ENCODE data around the gene AGMAT.
"Not testable (repeated sequence)": the region's sequence is repeated elsewhere in the genome, so short reads cannot be mapped to it uniquely, and the experiment has no call there.

The AGMAT gene

DNA sequence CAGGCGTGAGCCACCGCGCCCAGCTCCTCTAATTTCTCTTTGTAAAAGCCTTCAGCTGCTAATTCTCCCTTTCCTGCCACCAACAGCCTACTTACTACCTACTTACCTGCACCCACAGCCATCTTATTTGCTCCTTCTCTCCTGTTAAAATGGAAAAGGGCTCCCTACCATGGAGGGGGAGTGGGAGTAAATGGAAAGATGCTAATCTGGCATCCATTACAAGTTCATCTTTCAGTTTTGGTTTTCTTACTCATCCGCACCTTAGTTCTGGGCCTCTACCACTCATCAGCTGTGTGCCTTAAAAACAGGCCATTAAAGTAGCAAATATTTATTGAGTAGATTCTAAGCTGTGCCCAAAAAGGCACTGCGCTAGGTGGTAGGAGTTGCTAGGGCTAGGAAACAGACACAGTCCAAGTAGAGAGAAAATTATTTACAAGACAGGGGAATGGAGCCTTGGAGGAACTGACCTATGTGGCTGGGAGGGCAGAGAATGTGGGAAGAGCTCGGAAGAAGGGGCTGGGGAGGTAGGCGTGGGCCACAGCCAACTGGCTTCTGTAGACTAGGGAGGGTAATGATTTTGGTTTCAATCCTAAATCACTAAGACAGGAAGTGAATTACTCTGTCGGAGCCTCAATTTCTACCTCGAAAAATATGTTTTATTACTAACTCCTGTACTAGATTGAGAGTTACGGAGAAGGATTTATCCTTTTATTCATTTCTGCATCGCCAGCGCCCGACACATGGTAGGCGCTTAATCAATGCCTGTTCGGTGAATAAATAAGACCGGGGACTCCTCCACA is 31.7 kb upstream of the AGMAT start:
- DNase-seq (ENCODE audit: low read depth in 2 of 2) = no peak

DNA sequence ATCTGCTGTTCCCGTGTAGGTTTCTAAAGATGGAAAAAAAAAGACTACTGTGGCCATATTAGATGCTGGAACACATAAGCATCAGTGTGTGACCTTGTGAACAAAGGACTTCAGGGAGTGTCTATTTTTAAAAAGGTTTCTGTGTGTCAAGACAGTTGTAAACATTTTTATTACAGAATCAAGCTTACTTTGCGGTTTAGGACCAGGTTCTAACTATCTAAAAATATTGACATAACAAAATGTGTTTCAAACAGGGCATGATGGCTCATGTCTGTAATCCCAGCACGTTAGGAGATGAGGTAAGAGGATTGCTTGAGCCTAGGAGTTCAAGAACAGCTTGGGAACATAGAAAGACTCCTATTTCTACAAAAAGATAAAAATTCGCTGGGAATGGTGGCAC is 25.3 kb upstream of the AGMAT start:
- DNase-seq (ENCODE audit: low read depth in 2 of 2) = no peak

DNA sequence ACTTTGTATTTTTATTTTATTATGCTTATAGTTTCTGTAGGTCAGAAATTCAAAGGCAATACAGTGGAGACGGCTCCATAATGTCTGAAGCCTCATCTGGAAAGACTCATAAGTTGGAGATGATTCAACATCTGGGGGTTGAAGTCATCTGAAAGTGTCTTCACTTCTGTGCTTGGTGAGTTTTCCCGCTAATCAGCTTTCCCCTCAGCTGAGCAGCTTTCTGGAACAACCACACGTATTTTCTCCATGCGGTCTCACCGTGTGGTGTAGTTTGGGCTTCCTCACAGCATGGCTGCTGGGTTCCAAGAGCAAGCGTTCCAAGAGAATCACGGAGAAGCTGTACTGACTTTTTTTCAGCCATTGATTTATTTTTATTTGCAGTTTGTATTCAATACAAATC is 24.8 kb upstream of the AGMAT start:
- no peak for DNase-seq (ENCODE audit: low read depth in 2 of 2)

DNA sequence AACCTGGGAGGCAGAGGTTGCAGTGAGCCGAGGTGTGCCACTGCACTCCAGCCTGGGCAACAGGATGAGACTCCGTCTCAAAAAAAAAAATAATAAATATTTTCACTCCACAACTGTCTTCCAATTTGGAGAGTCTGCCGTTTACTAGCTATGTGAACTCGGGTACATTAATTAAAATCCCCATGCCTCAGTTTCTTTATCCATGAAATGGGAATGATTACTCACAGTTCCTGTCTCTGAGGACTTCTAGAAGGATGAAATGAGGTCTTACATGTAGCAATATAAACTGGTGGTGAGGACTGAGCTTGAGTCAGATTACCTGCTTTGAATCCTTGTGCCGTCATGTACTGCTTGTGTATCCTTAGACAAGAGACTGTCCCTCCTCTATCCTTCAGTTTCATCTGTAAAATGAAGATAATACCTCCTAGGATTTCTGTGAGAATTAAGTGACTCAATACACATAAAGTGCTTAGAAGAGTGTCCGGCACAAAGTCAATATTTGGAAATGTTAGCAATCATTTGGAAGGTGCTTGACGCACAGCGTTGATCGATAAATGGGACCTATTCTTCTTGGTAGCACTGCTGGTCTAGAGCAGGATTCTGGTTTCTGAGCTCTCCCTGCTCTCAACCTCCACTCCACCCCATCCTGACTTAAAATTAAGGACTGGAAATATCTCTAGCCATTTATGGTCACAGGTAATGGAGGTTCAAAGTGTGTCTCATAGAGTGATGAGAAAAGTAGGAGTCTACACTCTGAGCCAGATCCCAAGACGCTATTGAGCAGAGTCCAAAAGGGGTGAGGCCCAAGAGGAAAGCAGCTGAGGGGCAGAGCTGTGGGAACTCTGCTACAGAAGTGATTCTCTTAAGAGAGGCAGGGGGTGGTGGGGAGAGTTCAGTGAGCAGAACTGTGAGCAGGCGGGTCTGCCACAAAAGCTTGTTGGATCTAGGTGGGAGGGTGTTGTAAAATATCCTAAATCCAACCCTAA is 20.8 kb upstream of the AGMAT start:
- no peak for DNase-seq (ENCODE audit: low read depth in 2 of 2)

DNA sequence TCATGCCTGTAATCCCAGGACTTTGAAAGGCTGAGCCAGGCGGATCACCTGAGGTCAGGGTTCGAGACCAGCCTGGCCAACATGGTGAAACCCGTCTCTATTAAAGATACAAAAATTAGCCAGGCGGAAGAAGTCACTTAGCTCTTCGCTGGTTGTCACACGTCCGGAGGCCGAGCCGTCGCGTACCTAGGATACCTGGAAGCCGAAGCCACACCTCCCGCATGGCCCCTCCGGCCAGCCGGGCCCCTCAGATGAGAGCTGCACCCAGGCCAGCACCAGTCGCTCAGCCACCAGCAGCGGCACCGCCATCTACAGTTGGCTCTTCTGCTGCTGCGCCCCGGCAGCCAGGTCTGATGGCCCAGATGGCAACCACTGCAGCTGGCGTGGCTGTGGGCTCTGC is 19.5 kb upstream of the AGMAT start:
- DNase-seq (ENCODE audit: low read depth in 2 of 2) = not testable (repeated sequence)

DNA sequence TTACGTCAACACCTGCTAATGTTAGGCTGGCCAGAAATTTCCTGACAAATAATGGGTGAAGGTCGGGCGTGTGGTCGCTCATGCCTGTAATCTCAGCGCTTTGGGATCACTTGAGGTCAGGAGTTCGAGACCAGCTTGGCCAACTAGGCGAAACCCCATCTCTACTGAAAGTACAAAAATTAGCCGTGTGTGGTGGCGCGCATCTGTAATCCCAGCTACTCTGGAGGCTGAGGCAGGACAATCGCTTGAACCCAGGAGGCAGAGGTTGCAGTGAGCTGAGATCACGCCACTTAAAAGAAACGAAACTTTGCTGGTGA is 19.1 kb upstream of the AGMAT start:
- not testable (repeated sequence) for DNase-seq (ENCODE audit: low read depth in 2 of 2)

DNA sequence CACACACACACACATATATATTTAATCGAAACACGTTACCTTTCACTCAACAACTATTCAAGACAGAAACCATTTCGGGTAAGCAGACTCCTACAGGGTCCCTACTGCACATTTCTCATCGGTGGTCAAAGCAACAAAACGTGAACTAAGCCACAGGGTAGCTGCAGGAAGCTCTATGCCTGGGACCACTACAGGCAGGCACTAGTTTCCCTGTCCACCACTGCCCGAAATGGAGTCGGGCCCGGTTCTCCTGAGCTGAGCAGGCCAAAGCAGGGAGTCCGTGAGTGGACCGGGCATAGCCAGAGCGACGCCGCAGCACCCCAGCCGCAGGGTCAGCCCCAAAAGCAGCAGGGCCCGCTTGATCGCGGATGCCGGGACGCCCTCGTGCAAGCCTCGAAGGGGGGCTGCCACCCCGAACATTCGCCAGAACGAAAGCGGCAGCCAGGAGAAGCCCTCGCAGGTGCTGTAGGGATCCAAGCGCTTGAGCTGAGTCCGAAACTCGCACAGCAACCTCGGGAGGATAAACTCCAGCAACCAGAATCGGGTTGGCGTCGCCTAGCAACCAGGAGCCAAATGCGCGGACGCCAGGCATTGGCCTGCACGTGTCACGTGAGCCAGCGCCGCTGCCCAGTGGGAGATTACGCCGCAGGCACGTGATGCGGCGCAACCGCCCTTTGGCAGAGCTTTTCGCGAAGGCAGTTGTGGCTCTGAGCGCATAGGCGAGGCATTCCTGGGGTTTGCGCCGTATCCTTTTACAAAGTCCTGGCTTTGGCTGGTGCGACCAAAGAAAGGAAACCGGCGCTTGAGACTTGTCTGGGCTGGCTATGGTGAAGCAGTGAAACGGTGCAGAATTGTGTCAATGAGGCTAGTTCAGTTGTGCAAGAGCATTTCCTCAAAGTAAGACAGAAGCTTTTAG is 18.5 kb upstream of the AGMAT start:
- DNase-seq (ENCODE audit: low read depth in 2 of 2) = peak; percentile 81 to 84

DNA sequence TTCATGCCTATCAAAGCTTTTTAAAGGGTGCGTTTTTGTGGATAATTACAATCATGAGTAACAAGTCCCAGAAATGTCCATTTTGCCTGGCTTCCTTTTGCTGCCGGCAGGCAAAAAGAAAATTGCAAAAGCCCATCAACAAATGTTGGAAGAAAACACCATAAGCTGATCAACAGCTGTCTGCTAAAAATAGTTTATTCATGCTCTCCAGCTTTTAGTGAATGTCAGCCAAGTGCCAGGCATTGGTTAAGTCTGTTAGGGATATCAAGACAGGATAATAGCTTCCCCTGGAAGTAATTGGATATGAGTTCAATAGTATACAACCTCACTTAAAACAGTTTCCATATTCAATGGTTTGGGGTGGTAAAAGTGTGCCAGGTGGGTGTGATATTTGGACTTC is 13.6 kb upstream of the AGMAT start:
- DNase-seq (ENCODE audit: low read depth in 2 of 2) = no peak

DNA sequence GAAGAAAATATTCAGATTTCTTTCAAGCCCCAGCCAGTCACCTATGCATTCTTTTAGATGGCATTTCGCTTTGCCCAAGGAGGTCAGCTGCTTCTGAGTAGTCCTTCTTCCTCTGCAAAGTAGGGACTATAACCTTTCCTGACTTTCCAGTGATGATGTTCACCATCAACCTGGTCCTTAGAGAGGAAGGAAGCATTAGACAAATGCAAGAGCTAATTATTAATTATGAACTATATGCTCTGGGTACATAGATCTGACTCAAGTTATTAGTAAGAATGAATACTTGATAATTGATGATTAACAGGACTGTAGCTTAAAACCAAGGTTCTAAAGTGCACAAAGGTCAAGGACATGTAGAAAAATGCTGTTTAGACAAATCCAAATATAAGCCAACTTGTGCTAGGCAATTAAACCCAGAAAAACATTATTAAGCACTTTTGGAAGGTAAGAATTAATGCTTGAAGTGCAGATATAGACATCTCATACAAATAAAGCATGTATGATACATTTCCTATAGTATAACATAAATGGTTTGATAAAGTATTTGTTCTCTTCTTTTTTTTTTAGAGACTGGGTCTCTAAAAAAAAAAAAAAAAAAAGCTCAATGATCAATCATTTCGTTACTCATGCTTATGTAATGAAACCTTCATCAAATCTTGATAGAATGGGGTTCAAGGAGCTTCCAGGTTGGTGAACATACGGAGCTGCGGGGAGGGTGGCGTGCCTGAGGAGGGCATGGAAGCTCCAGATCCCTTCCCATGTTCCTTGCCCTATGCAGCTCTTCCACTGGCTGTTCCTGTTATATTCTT is 11.2 kb upstream of the AGMAT start:
- DNase-seq (ENCODE audit: low read depth in 2 of 2) = no peak

DNA sequence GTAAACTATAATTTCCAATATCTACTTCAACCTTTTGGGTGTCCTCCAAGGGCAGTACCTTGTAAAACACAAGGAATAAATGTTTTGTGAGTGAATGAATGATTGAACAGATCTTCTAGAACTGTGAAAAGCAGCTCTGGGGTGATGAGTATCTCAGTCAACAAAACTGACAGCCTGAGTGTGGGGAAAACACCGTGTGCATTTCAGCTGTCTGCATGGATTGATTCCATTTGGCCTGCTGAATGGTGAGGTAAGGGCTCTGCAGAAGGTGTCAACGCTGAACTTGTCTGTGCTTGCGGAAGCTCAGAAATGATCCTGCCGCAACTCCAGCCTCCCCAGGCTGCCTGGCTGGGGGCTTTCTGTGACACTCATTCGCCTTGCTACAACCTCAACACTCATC is 7.4 kb upstream of the AGMAT start:
- DNase-seq (ENCODE audit: low read depth in 2 of 2) = no peak

DNA sequence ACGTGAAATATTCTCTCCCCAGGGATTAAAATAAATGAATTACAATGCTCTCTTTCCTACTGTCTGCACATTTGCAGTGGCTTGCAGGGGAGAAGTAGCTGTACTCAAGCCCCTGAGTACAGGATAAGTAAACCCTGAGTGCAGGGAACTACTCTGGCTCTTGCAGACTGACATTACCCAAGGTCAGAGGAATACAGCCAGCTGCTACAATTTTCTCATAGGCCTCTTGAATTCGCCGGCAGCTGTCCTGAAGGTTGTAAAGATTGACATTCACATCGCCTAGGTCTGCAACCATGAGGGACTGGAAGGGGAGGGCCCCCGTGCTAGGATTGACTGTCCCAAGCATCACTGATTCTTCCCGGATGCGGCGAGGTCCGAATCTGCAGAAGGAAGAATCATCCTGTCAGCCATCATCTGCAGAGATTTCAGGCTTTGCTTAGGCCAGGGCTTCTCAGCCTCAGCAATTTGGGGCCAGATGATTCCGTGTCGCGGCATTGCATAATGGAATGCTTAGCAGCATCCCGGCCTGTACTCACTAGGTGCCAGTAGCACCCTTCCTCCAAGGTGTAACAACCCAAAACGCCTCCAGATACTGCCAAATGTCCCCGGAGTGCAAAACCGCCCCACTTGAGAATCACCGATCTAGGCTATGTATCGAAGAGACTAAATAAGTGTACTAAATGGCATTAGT is 1.7 kb downstream of the AGMAT start:
- no peak for DNase-seq (ENCODE audit: low read depth in 2 of 2)

DNA sequence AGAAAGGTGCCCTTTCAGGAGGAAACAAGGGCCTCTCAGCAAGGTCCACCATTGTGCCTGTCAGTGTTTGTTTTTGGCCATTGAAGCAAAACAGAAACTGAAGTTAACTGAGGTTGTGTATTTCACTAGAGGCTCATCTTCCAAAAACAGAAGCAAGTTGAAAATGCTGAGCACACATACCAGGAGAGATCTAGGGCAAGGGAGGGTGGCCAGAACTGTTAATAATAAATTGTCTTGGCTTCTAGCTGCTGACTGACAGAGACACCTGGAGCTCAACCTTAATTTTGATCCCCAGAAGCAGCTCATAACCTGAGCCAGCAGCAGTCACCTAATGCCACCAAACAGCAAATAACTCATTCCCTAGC is 5.2 kb downstream of the AGMAT start:
- no peak for DNase-seq (ENCODE audit: low read depth in 2 of 2)

DNA sequence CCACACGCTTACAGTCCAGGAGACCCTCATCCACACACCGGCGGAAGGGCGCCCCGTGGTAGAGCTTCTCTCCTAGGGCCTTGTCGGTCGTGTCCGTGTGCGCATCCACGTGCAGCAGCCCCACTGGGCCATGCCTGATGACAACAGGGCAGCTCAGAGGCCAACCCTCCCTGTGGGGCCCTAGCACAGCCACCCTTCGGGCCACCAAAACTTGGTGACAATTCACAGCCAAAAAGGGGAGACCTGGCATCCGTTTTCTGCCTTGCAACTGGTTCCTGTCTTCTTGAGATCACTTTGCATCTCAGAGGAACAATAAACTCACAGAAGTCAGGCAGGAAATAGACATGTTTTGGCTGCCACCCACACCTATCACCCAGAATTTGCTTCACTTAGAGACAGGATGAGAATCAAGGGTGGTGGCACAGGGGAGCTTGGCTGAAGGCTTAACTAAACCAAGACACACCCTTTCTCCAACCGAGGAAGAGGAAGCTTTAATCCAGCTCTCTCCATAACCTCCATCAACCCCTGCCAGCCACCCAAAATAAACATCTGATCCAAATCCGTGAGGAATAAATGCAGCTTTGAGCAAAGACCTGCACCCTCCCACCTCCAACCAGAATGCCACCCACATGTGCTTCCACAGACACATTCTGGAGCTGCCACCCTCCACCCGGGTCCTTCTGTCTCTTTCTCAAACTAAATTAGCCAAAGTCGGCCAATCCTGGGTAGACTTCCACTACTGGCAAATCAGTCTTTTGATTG is 5.7 kb downstream of the AGMAT start:
- DNase-seq (ENCODE audit: low read depth in 2 of 2) = no peak

DNA sequence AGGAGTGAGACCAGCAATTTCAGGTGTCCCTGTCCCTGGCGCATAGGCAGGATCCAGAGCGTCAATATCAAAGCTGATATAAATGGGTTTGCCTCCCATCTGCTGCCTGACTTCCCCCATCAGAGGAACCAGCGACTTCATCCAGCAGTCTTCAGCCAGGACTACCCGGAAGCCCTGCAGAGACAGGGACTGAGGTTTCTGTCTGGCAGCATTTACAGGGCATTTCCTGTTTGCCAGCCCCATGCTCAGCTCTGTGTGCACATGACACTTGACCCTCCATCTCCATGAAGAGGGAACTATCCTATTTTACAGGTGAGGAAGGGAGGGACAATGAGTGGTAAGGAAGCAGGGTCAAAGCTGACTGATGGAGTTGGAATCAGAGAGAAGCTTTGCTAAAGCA is 7.2 kb downstream of the AGMAT start:
- DNase-seq (ENCODE audit: low read depth in 2 of 2) = no peak

DNA sequence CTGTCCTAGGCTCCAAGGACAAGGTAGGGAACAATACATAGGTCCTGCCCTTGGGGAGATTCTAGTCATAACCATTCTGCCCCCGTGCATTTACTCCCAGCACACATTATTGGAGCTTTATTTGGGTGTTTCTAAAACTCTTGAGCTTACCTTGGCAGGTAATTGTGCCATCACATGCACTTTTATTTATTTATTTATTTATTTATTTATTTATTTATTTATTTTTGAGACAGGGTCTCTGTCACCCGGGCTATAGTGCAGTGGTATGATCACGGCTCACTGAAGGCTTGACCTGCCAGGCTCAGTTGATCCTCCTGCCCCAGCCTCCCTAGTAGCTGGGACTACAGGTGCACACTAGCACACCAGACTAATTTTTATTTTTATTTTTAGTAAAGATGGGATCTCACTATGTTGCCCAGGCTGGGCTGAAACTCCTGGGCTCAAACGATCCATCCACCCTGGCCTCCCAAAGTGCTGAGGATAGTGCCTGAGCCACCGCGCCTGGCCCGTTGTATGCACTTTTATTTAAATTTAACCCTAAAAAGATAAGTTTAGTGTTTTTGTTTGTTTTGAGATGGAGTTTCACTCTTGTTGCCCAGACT is 9.2 kb downstream of the AGMAT start:
- DNase-seq (ENCODE audit: low read depth in 2 of 2) = no peak

DNA sequence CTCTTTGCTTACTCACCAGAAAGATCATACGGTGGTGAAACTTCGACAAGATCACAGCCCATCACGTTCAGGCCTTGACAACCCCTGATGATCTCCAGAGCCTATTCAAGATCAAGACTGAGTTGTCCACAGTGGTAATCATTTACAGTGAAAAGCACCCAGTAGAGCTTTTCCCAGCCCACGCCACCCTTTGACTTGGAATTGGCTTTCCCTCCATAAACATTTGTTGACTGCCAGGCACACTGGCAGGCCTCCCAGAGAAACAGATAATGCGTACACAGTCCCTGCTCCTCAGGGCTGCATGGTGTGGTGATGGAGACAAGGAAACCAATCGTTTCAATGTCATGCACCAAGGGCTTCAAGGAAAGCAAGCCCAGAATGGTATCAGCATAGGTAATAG is 10.1 kb downstream of the AGMAT start:
- no peak for DNase-seq (ENCODE audit: low read depth in 2 of 2)

DNA sequence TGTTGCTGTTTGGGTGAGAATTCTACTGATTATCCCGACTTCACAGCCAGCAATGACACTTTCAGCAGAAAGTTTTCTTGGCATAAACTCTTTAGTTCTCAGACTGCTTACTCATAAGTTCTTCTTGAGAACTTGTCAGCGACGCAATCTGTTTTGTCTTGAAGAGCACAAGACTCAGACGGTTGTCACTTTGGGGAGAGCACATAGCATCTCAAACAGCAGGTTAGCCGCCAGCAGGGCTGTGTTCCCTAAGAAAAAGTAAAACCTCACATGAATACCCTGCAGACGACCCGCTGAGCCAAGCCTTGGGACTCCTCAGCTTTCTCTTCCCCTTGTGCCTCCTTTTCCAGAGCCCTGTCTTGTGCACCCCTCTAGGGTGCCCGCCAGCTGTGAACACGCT is 11.4 kb downstream of the AGMAT start:
- no peak for DNase-seq (ENCODE audit: low read depth in 2 of 2)

DNA sequence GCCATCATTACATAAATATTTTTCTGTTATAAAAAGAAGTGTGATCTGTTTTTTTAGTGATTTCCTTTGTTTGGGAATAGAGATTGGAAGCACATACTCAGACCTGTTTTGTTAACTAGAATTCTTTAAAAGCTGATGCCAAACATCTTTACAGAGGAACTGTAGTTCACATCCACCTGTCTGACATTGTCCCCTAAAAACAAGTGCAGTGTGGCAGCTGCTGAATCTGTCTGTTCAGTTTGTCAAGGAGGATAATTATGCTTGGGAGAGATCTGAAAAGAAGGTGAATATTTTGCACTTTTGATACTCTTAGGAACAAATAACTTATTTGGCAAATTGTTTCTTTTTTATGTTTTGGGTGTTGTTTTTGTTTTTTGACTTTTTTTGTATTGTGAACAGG is 13.6 kb downstream of the AGMAT start:
- DNase-seq (ENCODE audit: low read depth in 2 of 2) = no peak

DNA sequence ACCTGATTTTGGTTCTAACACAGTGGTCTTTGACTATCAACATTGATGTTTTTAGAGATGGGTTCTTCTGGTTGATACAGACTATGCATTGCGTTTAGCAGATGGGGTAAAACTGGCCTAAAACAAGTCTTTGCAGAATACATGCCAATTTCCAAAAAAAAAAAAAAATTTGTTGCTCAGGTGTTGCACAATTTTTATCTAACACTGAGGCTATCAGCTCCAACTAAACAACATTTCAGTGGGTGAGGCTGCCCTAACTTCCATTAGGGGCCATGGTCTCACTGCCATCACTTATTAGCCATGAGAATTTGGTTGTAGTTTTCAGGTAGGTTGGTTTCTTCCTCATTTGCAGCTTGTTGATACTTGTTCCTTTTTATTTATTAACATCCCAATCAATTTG is 14.0 kb downstream of the AGMAT start:
- no peak for DNase-seq (ENCODE audit: low read depth in 2 of 2)
